ENCODE results near the gene SLC37A1.
"Not testable (repeated sequence)": the region's sequence is repeated elsewhere in the genome, so short reads cannot be mapped to it uniquely, and the experiment has no call there.

The SLC37A1 gene

DNA sequence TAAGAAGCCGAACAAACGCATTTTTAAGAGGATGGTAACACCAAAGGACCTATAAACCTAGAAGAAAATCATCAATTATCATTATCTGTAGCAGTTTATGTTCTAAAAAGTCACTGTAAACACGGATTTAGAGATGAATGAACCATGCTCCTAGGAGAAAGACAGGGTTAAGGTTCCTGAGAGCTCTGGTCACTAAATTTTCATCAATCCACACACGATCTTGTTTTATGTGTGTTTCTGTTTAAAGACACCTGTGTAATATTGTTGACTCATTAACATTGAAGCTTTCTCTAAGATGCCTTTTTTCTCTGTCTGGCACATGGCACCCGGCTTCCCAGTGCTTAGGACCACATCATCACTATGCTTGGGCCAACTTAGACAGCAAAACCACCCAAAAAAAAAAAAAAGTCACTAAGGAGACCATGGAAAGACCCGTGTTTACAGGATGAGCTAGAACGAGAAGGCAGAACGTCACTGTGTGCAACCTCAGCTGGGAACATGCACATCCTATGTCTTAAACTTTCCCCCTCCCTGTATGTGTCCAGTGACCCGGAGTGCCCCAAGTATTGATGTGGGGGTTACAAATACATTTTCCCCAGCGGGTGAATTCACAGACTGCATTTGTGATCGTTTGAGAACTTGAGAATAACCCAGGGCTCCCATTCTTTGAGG lies 84.0 kb downstream of the SLC37A1 start:
- no peak for DNase-seq (ENCODE audit: low read depth)
- H3K4me3 ChIP-seq (ENCODE audit: low read depth, low read length): no peak overlapping the region

DNA sequence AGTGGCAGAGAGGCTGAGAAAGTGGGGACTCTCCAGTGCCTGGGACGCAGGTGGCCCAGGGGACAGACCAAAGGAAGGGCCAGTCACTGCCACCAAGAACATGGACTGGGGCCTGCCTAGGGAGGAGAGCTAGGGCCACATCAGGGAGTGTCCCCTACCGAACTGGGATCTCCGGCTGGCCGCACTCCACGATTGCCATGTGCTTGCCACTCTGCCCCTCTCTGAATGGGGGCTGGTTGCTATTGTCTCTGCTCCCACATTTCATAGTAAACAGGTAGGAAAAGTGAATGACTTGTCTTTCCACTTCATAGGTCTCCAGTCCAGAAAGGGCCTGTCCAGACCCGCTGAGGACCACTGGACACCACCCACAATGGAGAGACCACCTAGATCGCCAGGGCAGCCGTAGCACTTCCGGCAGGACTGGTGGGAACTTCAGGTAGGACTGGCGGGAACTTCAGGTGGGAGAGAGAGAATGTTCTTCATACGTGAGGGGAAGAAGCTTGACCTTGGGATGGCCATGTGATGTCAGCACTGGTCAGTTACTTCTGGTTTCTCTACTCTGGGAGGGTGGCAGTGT lies 84.6 kb downstream of the SLC37A1 start:
- DNase-seq (ENCODE audit: low read depth): no peak
- no peak overlapping the region for H3K4me3 ChIP-seq (ENCODE audit: low read depth, low read length)

- DNase-seq (ENCODE audit: low read depth): no peak
- H3K4me3 ChIP-seq (ENCODE audit: low read depth, low read length): no peak overlapping the region
These were observed 85.8 kb downstream of the SLC37A1 start for GRCh38 chr21:42599486-42599885.

- DNase-seq (ENCODE audit: low read depth): no peak
- H3K4me3 ChIP-seq (ENCODE audit: low read depth, low read length): no peak overlapping the region
These were observed 86.3 kb downstream of the SLC37A1 start for GRCh38 chr21:42599962-42600361.

DNA sequence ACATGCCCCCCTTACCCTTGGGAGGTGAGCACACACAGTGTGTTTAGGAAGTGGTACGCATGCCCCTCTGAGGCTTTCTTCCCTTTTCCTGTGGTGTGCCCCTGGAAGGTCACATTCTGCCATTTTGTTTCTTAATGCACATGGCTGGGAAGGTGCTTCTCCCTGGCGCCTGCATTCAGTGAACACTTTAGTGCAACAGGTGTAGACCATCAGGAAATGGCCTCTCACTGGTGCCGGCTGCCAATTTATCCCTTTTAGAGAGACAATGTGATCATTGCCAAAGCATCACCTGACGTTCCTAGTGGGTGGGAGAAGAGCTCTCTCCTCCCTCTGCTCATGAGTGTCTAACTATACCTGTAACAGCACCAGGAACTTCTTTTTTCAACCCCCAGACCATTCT lies 88.0 kb downstream of the SLC37A1 start:
- H3K4me3 ChIP-seq (ENCODE audit: low read depth, low read length): no peak overlapping the region
- DNase-seq (ENCODE audit: low read depth): no peak

- DNase-seq (ENCODE audit: low read depth): no peak
- H3K4me3 ChIP-seq (ENCODE audit: low read depth, low read length): no peak overlapping the region
These were observed 93.5 kb downstream of the SLC37A1 start for GRCh38 chr21:42607102-42607501.

DNA sequence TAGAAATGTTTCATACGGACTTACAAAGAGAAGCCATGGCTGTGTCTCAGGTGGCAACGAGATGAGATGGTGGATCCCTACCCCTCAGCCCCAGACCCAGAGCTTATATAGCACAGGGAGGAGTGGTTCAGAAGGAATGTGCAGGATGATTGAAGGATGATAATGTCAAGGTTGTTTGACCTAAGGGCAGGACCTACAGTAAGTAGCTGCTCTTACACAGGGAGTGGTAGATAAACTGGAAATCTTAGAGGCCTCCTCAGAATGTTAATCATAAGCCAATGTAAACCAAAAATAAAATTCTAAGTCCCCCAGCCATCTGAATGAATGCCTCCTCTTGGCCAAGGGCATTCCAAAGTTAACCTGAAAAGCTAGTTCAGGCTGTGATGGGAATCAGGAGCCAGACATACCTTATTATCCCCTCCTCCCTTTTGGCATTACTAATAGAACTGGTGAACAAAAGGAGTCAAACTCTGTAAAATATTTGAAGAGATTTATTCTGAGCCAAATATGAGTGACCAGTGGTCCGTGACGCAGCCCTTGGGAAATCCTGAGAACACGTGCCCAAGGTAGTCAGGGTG lies 94.0 kb downstream of the SLC37A1 start:
- no peak for DNase-seq (ENCODE audit: low read depth)
- no peak overlapping the region for H3K4me3 ChIP-seq (ENCODE audit: low read depth, low read length)

- H3K4me3 ChIP-seq (ENCODE audit: low read depth, low read length): no peak overlapping the region
- DNase-seq (ENCODE audit: low read depth): no peak
These were observed 94.8 kb downstream of the SLC37A1 start for GRCh38 chr21:42608446-42608845.

GRCh38 chr21:42609811-42610210 lies 96.2 kb downstream of the SLC37A1 start:
- DNase-seq (ENCODE audit: low read depth): no peak
- H3K4me3 ChIP-seq (ENCODE audit: low read depth, low read length): no peak overlapping the region

DNA sequence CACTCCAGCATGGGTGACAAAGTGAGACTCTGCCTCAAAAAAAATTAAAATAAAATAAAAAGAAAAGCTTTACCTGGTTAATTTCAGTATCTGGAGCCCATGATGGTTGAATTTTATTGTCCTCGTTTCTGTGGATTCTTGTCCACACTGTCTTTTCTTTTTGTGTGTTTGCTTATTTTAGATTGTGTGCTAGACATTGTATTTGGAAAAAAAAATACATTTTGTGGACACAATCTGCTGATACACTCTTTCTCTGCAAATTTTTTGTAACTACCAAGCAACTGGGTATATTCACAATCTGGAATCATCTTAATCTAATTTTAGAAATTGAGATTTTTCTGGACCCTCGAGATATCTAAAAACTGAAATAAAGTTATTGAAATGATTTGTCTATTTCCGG lies 98.2 kb downstream of the SLC37A1 start:
- no peak for DNase-seq (ENCODE audit: low read depth)
- no peak overlapping the region for H3K4me3 ChIP-seq (ENCODE audit: low read depth, low read length)

- H3K4me3 ChIP-seq (ENCODE audit: low read depth, low read length): no peak overlapping the region
- no peak for DNase-seq (ENCODE audit: low read depth)
These were observed 98.7 kb downstream of the SLC37A1 start for GRCh38 chr21:42612390-42612789.

GRCh38 chr21:42613756-42614155 lies 100.1 kb downstream of the SLC37A1 start:
- no peak for DNase-seq (ENCODE audit: low read depth)
- no peak overlapping the region for H3K4me3 ChIP-seq (ENCODE audit: low read depth, low read length)

DNA sequence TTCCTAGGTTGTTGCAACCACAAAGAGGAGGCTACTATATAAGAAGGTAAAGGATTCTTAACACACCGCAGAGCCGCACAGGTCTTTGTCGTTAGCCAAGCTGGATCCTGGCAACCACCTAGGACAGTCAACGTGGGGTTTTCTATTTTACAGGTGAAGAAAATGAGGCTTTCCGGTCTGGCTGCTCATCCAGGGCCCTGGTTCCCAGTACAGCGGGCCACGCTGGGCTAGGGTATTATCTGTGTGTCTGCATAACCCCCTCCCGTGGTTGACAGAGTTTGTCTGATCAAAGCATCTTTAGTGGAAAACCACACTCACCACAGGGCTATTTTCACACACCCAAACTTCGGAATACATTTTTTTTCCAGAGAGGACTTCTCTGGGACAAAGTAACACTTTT lies 100.7 kb downstream of the SLC37A1 start:
- no peak overlapping the region for H3K4me3 ChIP-seq (ENCODE audit: low read depth, low read length)
- no peak for DNase-seq (ENCODE audit: low read depth)

DNA sequence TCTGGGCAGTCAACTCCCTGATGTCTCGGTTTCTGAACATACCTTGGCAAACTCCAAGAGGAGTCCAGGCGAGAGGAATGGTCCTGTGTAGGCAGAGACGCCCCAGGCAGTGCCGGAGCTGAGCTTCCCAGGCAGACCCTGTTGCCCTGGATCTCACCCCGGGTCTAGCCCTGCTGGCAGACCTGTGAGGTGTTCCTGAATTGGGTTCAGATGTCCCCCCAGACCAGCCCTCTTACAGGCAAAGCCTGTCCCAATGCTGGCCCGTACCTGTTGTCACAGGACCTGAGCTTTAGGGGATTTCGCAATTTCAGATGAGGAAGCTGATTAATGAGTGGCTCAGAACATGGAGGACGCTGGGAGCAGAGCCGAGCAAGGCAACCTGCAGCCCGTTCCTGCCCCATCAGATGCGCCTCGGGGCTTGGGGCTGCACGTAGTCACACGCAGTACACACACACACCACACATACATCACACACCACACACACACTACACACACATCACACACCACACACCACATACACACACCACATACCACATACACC lies 101.2 kb downstream of the SLC37A1 start:
- H3K4me3 ChIP-seq (ENCODE audit: low read depth, low read length): no peak overlapping the region
- no peak for DNase-seq (ENCODE audit: low read depth)

- not testable (repeated sequence) for H3K4me3 ChIP-seq (ENCODE audit: low read depth, low read length); DNase-seq (ENCODE audit: low read depth)
These were observed 101.7 kb downstream of the SLC37A1 start for GRCh38 chr21:42615377-42615776.

- DNase-seq (ENCODE audit: low read depth): no peak
- H3K4me3 ChIP-seq (ENCODE audit: low read depth, low read length): no peak overlapping the region
These were observed 102.3 kb downstream of the SLC37A1 start for GRCh38 chr21:42615924-42616323.

- H3K4me3 ChIP-seq (ENCODE audit: low read depth, low read length): no peak overlapping the region
- no peak for DNase-seq (ENCODE audit: low read depth)
These were observed 102.8 kb downstream of the SLC37A1 start for GRCh38 chr21:42616446-42616845.

GRCh38 chr21:42616941-42617340 lies 103.3 kb downstream of the SLC37A1 start:
- no peak for DNase-seq (ENCODE audit: low read depth)
- H3K4me3 ChIP-seq (ENCODE audit: low read depth, low read length): no peak overlapping the region

DNA sequence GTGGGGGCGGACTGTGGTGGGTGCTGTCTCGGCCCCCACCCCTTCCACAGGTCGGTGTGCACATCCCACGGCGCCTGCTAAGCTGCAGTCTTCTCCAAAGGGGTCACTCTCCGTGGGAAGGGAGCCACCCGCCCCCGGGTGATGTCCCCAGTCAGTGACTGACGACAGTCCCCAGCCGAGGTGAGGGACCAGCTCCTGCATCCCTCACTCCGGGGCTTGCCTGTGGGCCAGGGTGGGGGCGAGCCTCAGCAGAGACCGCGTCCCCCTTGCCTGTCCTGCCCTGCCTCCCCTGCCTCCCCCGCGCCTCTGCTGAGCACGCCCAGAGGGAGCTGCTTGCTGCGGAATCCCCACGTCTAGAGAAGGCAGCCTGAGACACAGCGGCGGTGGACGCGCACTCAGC lies 103.8 kb downstream of the SLC37A1 start:
- no peak overlapping the region for H3K4me3 ChIP-seq (ENCODE audit: low read depth, low read length)
- DNase-seq (ENCODE audit: low read depth): no peak

- H3K4me3 ChIP-seq (ENCODE audit: low read depth, low read length): no peak overlapping the region
- no peak for DNase-seq (ENCODE audit: low read depth)
These were observed 105.1 kb downstream of the SLC37A1 start for GRCh38 chr21:42618707-42619102.

DNA sequence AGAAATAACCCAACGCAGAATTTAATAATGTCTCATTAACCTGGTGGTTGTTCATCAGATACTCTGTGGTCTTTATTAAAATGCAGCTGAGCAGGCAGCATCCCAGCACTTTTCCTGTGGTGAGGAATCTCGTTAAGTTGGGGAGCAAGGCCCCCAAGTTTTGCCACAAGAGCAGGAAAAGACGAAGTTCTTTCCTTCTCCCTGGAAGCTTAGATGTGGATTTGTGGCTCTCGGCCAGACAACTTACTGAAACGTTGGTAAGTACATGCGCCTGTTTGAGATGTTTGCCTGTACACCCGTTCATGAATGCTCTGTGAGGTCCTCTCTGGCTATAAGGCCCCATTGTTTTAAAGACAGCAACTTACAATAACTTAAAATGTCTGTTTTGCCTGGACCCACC lies 105.5 kb downstream of the SLC37A1 start:
- no peak overlapping the region for H3K4me3 ChIP-seq (ENCODE audit: low read depth, low read length)
- no peak for DNase-seq (ENCODE audit: low read depth)

Data from skeletal muscle cell (primary cell).